H1 (cell line): ENCODE data around the gene PIM1. TPM values are rescaled to one million over a fixed set of nuclear protein-coding genes. Genes with fewer than 3 reads are reported as not detected.

ENCODE experiments used
- CTCF ChIA-PET: fragments of 300-600 bp; sonication (Branson Sonifier 250); formaldehyde crosslinking; loops from one replicate; lab custom pipeline; 2021; ENCODE audit not compliant: partially characterized antibody; lab: Charles Lee
- POLR2A ChIA-PET: fragments of 300-600 bp; sonication (Branson Sonifier 250); formaldehyde crosslinking; loops from one replicate; lab custom pipeline; 2021; ENCODE audit warnings: inconsistent platforms; ENCODE audit not compliant: partially characterized antibody; lab: Charles Lee
- DNase-seq, 2 experiments: peaks; one replicate each; pipeline versions ENCODE4 v3.0.0 to v3.0.0-alpha.2; 2010 to 2022; ENCODE audit warnings: low spot score in 2 of 2, low read depth in 1 of 2, mixed read lengths in 1 of 2
- FAIRE-seq: peaks from 2 replicates; lab custom pipeline; 2011; peaks lifted over from hg19 to GRCh38; lab: Jason Lieb, UNC
- H2AFZ ChIP-seq: 2 replicates; pipeline ENCODE4 v1.8.1; 2012; ENCODE audit warnings: low read length, inconsistent platforms
- H2AK5ac ChIP-seq: 2 replicates; pipeline ENCODE4 v1.6.1; 2013; ENCODE audit warnings: low read depth, low read length
- H2BK120ac ChIP-seq: replicated peaks from 2 replicates; pipeline ENCODE3; 2013; ENCODE audit warnings: low read depth, low read length, inconsistent platforms
- H2BK12ac ChIP-seq: 2 replicates; pipeline ENCODE4 v1.6.1; 2013; ENCODE audit warnings: low read depth, low read length
- H2BK15ac ChIP-seq: 2 replicates; pipeline ENCODE4 v1.6.1; 2013; ENCODE audit warnings: low read length
- H2BK20ac ChIP-seq: 2 replicates; pipeline ENCODE4 v1.6.1; 2013; ENCODE audit warnings: low read length
- H2BK5ac ChIP-seq: 2 replicates; pipeline ENCODE4 v1.6.1; 2013; ENCODE audit warnings: low read depth, low read length
- H3K14ac ChIP-seq: 2 replicates; pipeline ENCODE4 v1.6.1; 2013; ENCODE audit warnings: inconsistent platforms; ENCODE audit not compliant: insufficient read length
- H3K18ac ChIP-seq: 2 replicates; pipeline ENCODE4 v1.6.1; 2013; ENCODE audit warnings: low read length; ENCODE audit errors: extremely low read depth
- H3K23ac ChIP-seq: 2 replicates; pipeline ENCODE4 v1.6.1; 2013; ENCODE audit warnings: inconsistent platforms; ENCODE audit not compliant: insufficient read length
- H3K23me2 ChIP-seq: 2 replicates; pipeline ENCODE4 v1.6.1; 2013; ENCODE audit warnings: low read depth, low read length
- H3K27ac ChIP-seq: 2 replicates; pipeline ENCODE4 v1.6.1; 2011; ENCODE audit warnings: low read depth, low read length, inconsistent platforms
- H3K27me3 ChIP-seq, 4 experiments: replicated peaks in 1 of 4; 1 replicate in 1 of 4; 2 replicates in 3 of 4; pipeline versions ENCODE4 v1.6.1 to v1.8.1; 2011 to 2013; ENCODE audit warnings: low read length in 3 of 4, mild to moderate bottlenecking in 3 of 4, inconsistent platforms in 2 of 4, mixed read lengths in 2 of 4, moderate library complexity in 1 of 4; ENCODE audit not compliant: control insufficient read depth in 3 of 4, insufficient read depth in 3 of 4; ENCODE audit errors: extremely low read depth in 1 of 4
- H3K36me3 ChIP-seq, 4 experiments: 2 replicates each; pipeline versions ENCODE4 v1.6.1 to v1.8.1; 2011 to 2013; ENCODE audit warnings: mild to moderate bottlenecking in 4 of 4, low read length in 3 of 4, moderate library complexity in 2 of 4, control low read depth in 1 of 4, inconsistent platforms in 1 of 4; ENCODE audit not compliant: insufficient read depth in 4 of 4, control insufficient read depth in 2 of 4
- H3K4ac ChIP-seq: replicated peaks from 2 replicates; pipeline ENCODE3; 2013; ENCODE audit warnings: low read length, low read depth, mixed read lengths, inconsistent platforms; ENCODE audit not compliant: insufficient read length
- H3K4me1 ChIP-seq, 4 experiments: replicated peaks in 1 of 4; 1 replicate in 1 of 4; 2 replicates in 3 of 4; pipeline versions ENCODE4 v1.6.1 to v1.8.1; 2011 to 2013; ENCODE audit warnings: low read length in 3 of 4, inconsistent platforms in 2 of 4, mixed read lengths in 1 of 4; ENCODE audit not compliant: insufficient read depth in 4 of 4, control insufficient read depth in 3 of 4
- H3K4me2 ChIP-seq, 2 experiments: 2 replicates each; pipeline versions ENCODE4 v1.6.1 to v1.8.1; 2011 to 2013; ENCODE audit warnings: low read depth in 2 of 2, low read length in 2 of 2, control low read depth in 1 of 2, inconsistent platforms in 1 of 2, mild to moderate bottlenecking in 1 of 2; ENCODE audit not compliant: insufficient read depth in 1 of 2
- H3K4me3 ChIP-seq, 4 experiments: fragments of 200-600, 300-600 bp in 1 of 4; sonication (generic), shearing (Covaris generic), sonication (Bioruptor Twin) in 1 of 4; 2 replicates each; pipeline versions ENCODE4 v1.5.1 to v1.8.1; 2011 to 2016; ENCODE audit warnings: low read length in 4 of 4, low read depth in 3 of 4, control low read depth in 2 of 4, inconsistent platforms in 2 of 4, mild to moderate bottlenecking in 2 of 4, mixed read lengths in 1 of 4, moderate library complexity in 1 of 4; ENCODE audit not compliant: insufficient read depth in 2 of 4; ENCODE audit errors: extremely low read depth in 1 of 4
- H3K56ac ChIP-seq: replicated peaks from 2 replicates; pipeline ENCODE3; 2013; ENCODE audit warnings: low read depth, mild to moderate bottlenecking, mixed read lengths, low read length, inconsistent platforms; ENCODE audit not compliant: insufficient read length
- H3K79me1 ChIP-seq: 2 replicates; pipeline ENCODE4 v1.6.1; 2013; ENCODE audit warnings: low read depth, low read length, control low read depth
- H3K79me2 ChIP-seq, 2 experiments: 2 replicates each; pipeline versions ENCODE4 v1.6.1 to v1.8.1; 2012 to 2013; ENCODE audit warnings: low read length in 2 of 2, mild to moderate bottlenecking in 2 of 2, inconsistent platforms in 1 of 2; ENCODE audit not compliant: insufficient read depth in 2 of 2, control insufficient read depth in 1 of 2
- H3K9ac ChIP-seq, 4 experiments: replicated peaks in 1 of 4; 1 replicate in 1 of 4; 2 replicates in 3 of 4; pipeline versions ENCODE4 v1.6.1 to v1.8.1; 2011 to 2013; ENCODE audit warnings: low read depth in 3 of 4, low read length in 3 of 4, control low read depth in 2 of 4, mild to moderate bottlenecking in 2 of 4, moderate library complexity in 2 of 4, inconsistent platforms in 1 of 4; ENCODE audit errors: extremely low read depth in 1 of 4
- H3K9me3 ChIP-seq, 2 experiments: 2 replicates each; pipeline versions ENCODE4 v1.6.1 to v1.8.1; 2012 to 2013; ENCODE audit warnings: mild to moderate bottlenecking in 2 of 2, moderate library complexity in 2 of 2, control low read depth in 1 of 2, inconsistent platforms in 1 of 2, low read depth in 1 of 2, low read length in 1 of 2, mixed read lengths in 1 of 2; ENCODE audit not compliant: insufficient read depth in 2 of 2
- H4K20me1 ChIP-seq, 2 experiments: replicated peaks in 1 of 2; 2 replicates each; pipeline versions ENCODE3 to v1.8.1; 2011 to 2013; ENCODE audit warnings: inconsistent platforms in 2 of 2, low read length in 2 of 2, mild to moderate bottlenecking in 1 of 2; ENCODE audit not compliant: insufficient read depth in 2 of 2, control insufficient read depth in 1 of 2
- H4K5ac ChIP-seq: 2 replicates; pipeline ENCODE4 v1.6.1; 2013; ENCODE audit warnings: low read length, low read depth, mixed read lengths, inconsistent platforms; ENCODE audit not compliant: insufficient read length
- H4K8ac ChIP-seq: 2 replicates; pipeline ENCODE4 v1.8.0; 2013; ENCODE audit warnings: mild to moderate bottlenecking, moderate library complexity, low read length, inconsistent platforms; ENCODE audit not compliant: insufficient read depth; ENCODE audit errors: extremely low read depth
- H4K91ac ChIP-seq: replicated peaks from 2 replicates; pipeline ENCODE3; 2013; ENCODE audit warnings: low read length, mixed read lengths, inconsistent platforms; ENCODE audit not compliant: insufficient read length
- BCL11A ChIP-seq, 2 experiments: IDR thresholded peaks; one replicate each; pipeline ENCODE4 v1.6.1; 2011; ENCODE audit warnings: low read depth in 2 of 2, low read length in 2 of 2, mild to moderate bottlenecking in 2 of 2
- CBX8 ChIP-seq: fragments of 300-800, 300-1000 bp; sonication (generic); IDR thresholded peaks from 2 replicates; pipeline ENCODE4 v1.7.1; 2016; ENCODE audit warnings: low read depth, low read length, borderline replicate concordance
- CREB1 ChIP-seq: IDR thresholded peaks from 2 replicates; pipeline ENCODE4 v1.6.1; 2012; ENCODE audit warnings: inconsistent platforms
- E2F6 ChIP-seq: IDR thresholded peaks from 2 replicates; pipeline ENCODE4 v1.6.1; 2012; ENCODE audit warnings: inconsistent platforms
- EZH2 ChIP-seq: fragments of 200-600 bp; sonication (generic); IDR thresholded peaks from 2 replicates; pipeline ENCODE4 v1.7.1; 2012; ENCODE audit warnings: low read depth, mild to moderate bottlenecking, moderate library complexity, low read length, inconsistent platforms; ENCODE audit not compliant: severe bottlenecking
- KDM1A ChIP-seq: fragments of 200-600, 300-600 bp; sonication (generic); IDR thresholded peaks from 2 replicates; pipeline ENCODE4 v1.7.1; 2016; ENCODE audit warnings: mild to moderate bottlenecking, low read length, borderline replicate concordance
- KDM4A ChIP-seq: IDR thresholded peaks from one replicate; pipeline ENCODE4 v1.7.1; 2012; ENCODE audit warnings: low read depth, mild to moderate bottlenecking, moderate library complexity, low read length, inconsistent platforms; ENCODE audit not compliant: severe bottlenecking
- KDM5A ChIP-seq: fragments of 200-600 bp; IDR thresholded peaks from 2 replicates; pipeline ENCODE4 v1.7.1; 2012; ENCODE audit warnings: mild to moderate bottlenecking, low read length, inconsistent platforms, mixed read lengths
- RAD21 ChIP-seq, 2 experiments: IDR thresholded peaks in 1 of 2; conservative IDR thresholded peaks in 1 of 2; 2 replicates each; pipeline ENCODE4 v1.6.1; 2011; ENCODE audit warnings: low read depth in 2 of 2, low read length in 2 of 2, improper control_type of control experiment in 1 of 2, inconsistent platforms in 1 of 2, mild to moderate bottlenecking in 1 of 2, moderate library complexity in 1 of 2
- RFX5 ChIP-seq: IDR thresholded peaks from 2 replicates; pipeline ENCODE4 v1.6.1; 2011; ENCODE audit warnings: low read depth, low read length, improper control_type of control experiment, borderline replicate concordance
- SAP30 ChIP-seq: fragments of 300-600 bp; sonication (generic); IDR thresholded peaks from 2 replicates; pipeline ENCODE4 v1.7.1; 2012; ENCODE audit warnings: low read length, moderate library complexity, mild to moderate bottlenecking, inconsistent platforms; ENCODE audit not compliant: insufficient read depth, insufficient replicate concordance
- TBP ChIP-seq: IDR thresholded peaks from 2 replicates; pipeline ENCODE4 v1.6.1; 2011; ENCODE audit warnings: low read depth, low read length, improper control_type of control experiment
- WGBS, 2 experiments: shearing (Covaris generic) in 1 of 2; methylation state at CpG; one replicate each; pipeline versions ENCODE4 v1.1.6 to v1.1.7; 2013 to 2015; ENCODE audit warnings: low lambda C conversion rate in 2 of 2, mixed read lengths in 2 of 2, inconsistent platforms in 1 of 2, low coverage in 1 of 2, missing lambda C conversion rate in 1 of 2; ENCODE audit not compliant: insufficient replicate concordance in 2 of 2, insufficient coverage in 1 of 2, insufficient read length in 1 of 2; ENCODE audit errors: extremely low coverage in 1 of 2, missing lambda C conversion rate in 1 of 2; 5-methylcytosine and 5-hydroxymethylcytosine counted together
- polyA plus RNA-seq, 7 experiments: library from polyadenylated mRNA; depleted of rRNA in 3 of 7; stranded (reverse) in 5 of 7; unstranded in 2 of 7; fragments of >200 nt in 5 of 7; fragments of 200-250 nt in 2 of 7; gene quantifications; 1 replicate in 5 of 7; 2 replicates in 1 of 7; 4 replicates in 1 of 7; pipeline versions ENCODE4 v1.2.1 to v1.2.3, GENCODE V29; 2011 to 2013; ENCODE audit warnings: missing spikeins in 2 of 7, mixed read lengths in 2 of 7
- total RNA-seq: library from RNA; stranded (reverse); fragmentation: NEBNext Ultra II Directional; extraction: Animal tissue kit (Norgen Biotek cat#: 25700); gene quantifications from 2 replicates; pipeline ENCODE4 v1.2.1, GENCODE V29; 2021

The PIM1 gene
- total and polyA plus RNA-seq, 2 of the 8 experiments (the other 6 are each of a cell fraction or from before 2014, with no cell fraction given) = 25.5 to 94.9 TPM

DNA sequence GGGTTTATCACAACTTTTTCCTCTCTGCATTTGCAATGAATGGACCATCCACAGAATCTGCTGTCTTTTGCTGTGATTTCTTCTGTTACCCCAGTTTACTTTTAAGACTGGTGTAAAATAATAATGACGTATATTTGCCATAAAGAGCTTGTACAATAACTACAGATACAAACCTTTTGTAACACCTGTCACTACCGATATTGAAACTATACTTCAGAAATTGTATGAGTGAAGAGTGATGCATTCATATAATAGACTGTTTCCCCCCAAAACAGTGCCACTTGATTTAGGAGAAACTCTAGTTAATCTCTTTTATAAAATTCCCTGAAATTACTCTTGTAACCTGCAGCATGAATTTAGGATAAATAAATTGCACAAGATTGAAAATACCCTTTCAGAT is 26.4 kb upstream of the PIM1 start:
- DNase-seq (no peak), FAIRE-seq (no peak)
- H3K4me2 ChIP-seq = no peak overlapping the region
- H2BK15ac ChIP-seq = no peak overlapping the region
- no peaks in the 10 kb centered on the region for H3K79me1 ChIP-seq
- H4K8ac ChIP-seq = no peak overlapping the region
- H3K27ac ChIP-seq = no peak overlapping the region
- no peaks in the 10 kb centered on the region for H3K79me2 ChIP-seq
- H3K4me1 ChIP-seq = peaks cover 3 to 26% (median 22%) of the 10 kb centered on the region in 4 experiments; a peak in 6 of 7 replicates
- H4K5ac ChIP-seq = peak overlapping the region; percentile 41
- WGBS, 2 experiments = 87% methylated on average over 2 of the region's 2 CpGs; no CpG with 5 or more reads in 1 of the 2 experiments
- POLR2A ChIA-PET = interaction anchor here (2.0 to 39.1 kb wide), 3 partner anchors 15 to 27 kb away, joined by 7 to 1024 read pairs (median 496); partner anchors contain the start of gene PIM1
- no peak overlapping the region for H3K4ac ChIP-seq
- no peak overlapping the region for H3K23ac ChIP-seq
- no peak overlapping the region for H3K18ac ChIP-seq
- no peak overlapping the region for H2BK120ac ChIP-seq
- H3K9ac ChIP-seq = no peak overlapping the region
- no peak overlapping the region for H2BK12ac ChIP-seq
- no peak overlapping the region for H2AFZ ChIP-seq
- no peak overlapping the region for H3K14ac ChIP-seq
- H4K91ac ChIP-seq = no peak overlapping the region
- no peaks in the 10 kb centered on the region for H3K36me3 ChIP-seq
- H4K20me1 ChIP-seq = no peaks in the 10 kb centered on the region
- H2BK5ac ChIP-seq = no peak overlapping the region; the same call in 1 of the 2 replicates
- H2AK5ac ChIP-seq = no peak overlapping the region
- no peaks in the 10 kb centered on the region for H3K27me3 ChIP-seq
- H2BK20ac ChIP-seq = no peak overlapping the region
- H3K4me3 ChIP-seq = no peak overlapping the region
- no peaks in the 10 kb centered on the region for H3K9me3 ChIP-seq
- CTCF ChIA-PET = interaction anchor here (1.0 to 2.3 kb wide), 6 partner anchors 9 to 126 kb away, joined by 3 to 7 read pairs (median 3); no protein-coding TSS in a partner anchor
- H3K23me2 ChIP-seq = peaks cover 5% of the 10 kb centered on the region
- no peak overlapping the region for H3K56ac ChIP-seq
- TF ChIP-seq KDM4A = no peak
- TF ChIP-seq SAP30 = no peak
- TF ChIP-seq EZH2 = no peak
- TF ChIP-seq RAD21 (IDR thresholded peaks at IDR 0.05 in 1 of 2, conservative IDR thresholded peaks at IDR 0.05 in 1 of 2; ENCODE audit: low read depth in 2 of 2, low read length in 2 of 2) = no peak
- no peak for TF ChIP-seq KDM5A
- no peak for TF ChIP-seq RFX5
- TF ChIP-seq KDM1A = no peak
- TF ChIP-seq CREB1 = no peak
- TF ChIP-seq BCL11A (IDR thresholded peaks at IDR 0.05; ENCODE audit: low read depth in 2 of 2, low read length in 2 of 2) = no peak
- TF ChIP-seq CBX8 = no peak
- TF ChIP-seq TBP = no peak
- no peak for TF ChIP-seq E2F6
